IMR-90 (cell line): ENCODE measurements around the gene CENPP. TPM values are rescaled to one million over a fixed set of nuclear protein-coding genes. Genes with fewer than 3 reads are reported as not detected.

Source experiments
- ATAC-seq: fragments of 200-7000 bp; cut with Tn5 transposase; 2 replicates; pipeline ENCODE4 v1.9.1; 2020; ENCODE audit warnings: low read depth, mild to moderate bottlenecking, moderate library complexity
- BruUV-seq: library from RNA; stranded (reverse); fragments of 400-500 nt; replicated peaks from 2 replicates; lab custom pipeline; 2021; lab: Mats Ljungman, UMichigan
- CTCF ChIA-PET: fragments of 300-600 bp; formaldehyde crosslinking; extraction: SDS; loops from one replicate; lab custom pipeline; 2021; ENCODE audit warnings: antibody characterized with exemption; lab: Yijun Ruan, JAX
- POLR2A ChIA-PET: fragments of 300-600 bp; sonication (Branson Sonifier 250); formaldehyde crosslinking; loops from one replicate; lab custom pipeline; 2022; ENCODE audit warnings: antibody characterized with exemption; ENCODE audit not compliant: unreplicated experiment; lab: Charles Lee
- DNase-seq: peaks from one replicate; pipeline ENCODE4 v3.0.0; 2013
- H2AFZ ChIP-seq: replicated peaks from 2 replicates; pipeline ENCODE3; 2013; ENCODE audit warnings: low read length, mild to moderate bottlenecking; ENCODE audit not compliant: poor library complexity
- H2AK5ac ChIP-seq: 2 replicates; pipeline ENCODE4 v1.6.1; 2013; ENCODE audit warnings: low read depth, low read length, inconsistent platforms
- H2AK9ac ChIP-seq: replicated peaks from 2 replicates; pipeline ENCODE3; 2013; ENCODE audit warnings: mild to moderate bottlenecking, low read depth, low read length, moderate library complexity; ENCODE audit not compliant: poor library complexity
- H2BK120ac ChIP-seq: 2 replicates; pipeline ENCODE4 v1.6.1; 2013; ENCODE audit warnings: low read depth, low read length, inconsistent platforms
- H2BK15ac ChIP-seq: 3 replicates; pipeline ENCODE4 v1.6.1; 2013; ENCODE audit warnings: low read depth, low read length, inconsistent platforms
- H2BK20ac ChIP-seq: 2 replicates; pipeline ENCODE4 v1.6.1; 2013; ENCODE audit warnings: low read depth, mild to moderate bottlenecking, inconsistent platforms, low read length, moderate library complexity
- H2BK5ac ChIP-seq: 2 replicates; pipeline ENCODE4 v1.6.1; 2013; ENCODE audit warnings: mild to moderate bottlenecking, low read depth, low read length, inconsistent platforms; ENCODE audit not compliant: poor library complexity, severe bottlenecking
- H3K14ac ChIP-seq: replicated peaks from 2 replicates; pipeline ENCODE4 v1.6.1; 2013; ENCODE audit warnings: low read depth, low read length, inconsistent platforms
- H3K18ac ChIP-seq: 2 replicates; pipeline ENCODE4 v1.6.1; 2013; ENCODE audit warnings: low read depth, low read length, control low read depth
- H3K23ac ChIP-seq: 2 replicates; pipeline ENCODE4 v1.6.1; 2013; ENCODE audit warnings: low read depth, low read length, inconsistent platforms
- H3K27ac ChIP-seq: 2 replicates; pipeline ENCODE4 v1.5.1; 2013; ENCODE audit warnings: mild to moderate bottlenecking, control low read depth, low read length; ENCODE audit not compliant: insufficient read depth
- H3K27me3 ChIP-seq: 2 replicates; pipeline ENCODE4 v1.6.1; 2013; ENCODE audit warnings: low read length; ENCODE audit not compliant: control insufficient read depth, insufficient read depth
- H3K36me3 ChIP-seq: 2 replicates; pipeline ENCODE4 v1.6.1; 2013; ENCODE audit warnings: low read length, mixed read lengths; ENCODE audit not compliant: control insufficient read depth, insufficient read depth
- H3K4ac ChIP-seq: 2 replicates; pipeline ENCODE4 v1.6.1; 2013; ENCODE audit warnings: low read depth, low read length, inconsistent platforms
- H3K4me1 ChIP-seq: 2 replicates; pipeline ENCODE4 v1.6.1; 2013; ENCODE audit warnings: low read length, mixed read lengths; ENCODE audit not compliant: control insufficient read depth, insufficient read depth
- H3K4me2 ChIP-seq: 2 replicates; pipeline ENCODE4 v1.6.1; 2013; ENCODE audit warnings: low read depth, mild to moderate bottlenecking, control low read depth, low read length, moderate library complexity
- H3K4me3 ChIP-seq: 2 replicates; pipeline ENCODE4 v1.5.1; 2013; ENCODE audit warnings: low read depth, mild to moderate bottlenecking, control low read depth, low read length, moderate library complexity; ENCODE audit not compliant: insufficient read depth
- H3K56ac ChIP-seq: 2 replicates; pipeline ENCODE4 v1.6.1; 2013; ENCODE audit warnings: low read length, inconsistent platforms; ENCODE audit not compliant: insufficient read depth; ENCODE audit errors: extremely low read depth
- H3K79me1 ChIP-seq, 2 experiments: 2 replicates each; pipeline ENCODE4 v1.6.1; 2013; ENCODE audit warnings: low read length in 2 of 2, inconsistent platforms in 1 of 2, low read depth in 1 of 2
- H3K9ac ChIP-seq: 2 replicates; pipeline ENCODE4 v1.6.1; 2013; ENCODE audit warnings: low read depth, low read length, control low read depth
- H3K9me1 ChIP-seq: 2 replicates; pipeline ENCODE4 v1.6.1; 2013; ENCODE audit warnings: low read length, inconsistent platforms; ENCODE audit not compliant: insufficient read depth
- H3K9me3 ChIP-seq: 2 replicates; pipeline ENCODE4 v1.6.1; 2013; ENCODE audit warnings: low read length; ENCODE audit not compliant: control insufficient read depth, insufficient read depth
- H4K20me1 ChIP-seq: 2 replicates; pipeline ENCODE4 v1.6.1; 2013; ENCODE audit warnings: low read length, inconsistent platforms; ENCODE audit not compliant: insufficient read depth
- H4K5ac ChIP-seq: 2 replicates; pipeline ENCODE4 v1.6.1; 2013; ENCODE audit warnings: mild to moderate bottlenecking, low read depth, low read length, control low read depth
- H4K8ac ChIP-seq, 2 experiments: 2 replicates each; pipeline ENCODE4 v1.6.1; 2013; ENCODE audit warnings: low read depth in 2 of 2, low read length in 2 of 2, control low read depth in 1 of 2, inconsistent platforms in 1 of 2
- H4K91ac ChIP-seq: 2 replicates; pipeline ENCODE4 v1.6.1; 2013; ENCODE audit warnings: low read depth, low read length, inconsistent platforms; ENCODE audit not compliant: insufficient read depth
- BHLHE40 ChIP-seq: fragments of 150-350 bp; IDR thresholded peaks from 2 replicates; pipeline ENCODE4 v1.6.1; 2016; ENCODE audit warnings: mild to moderate bottlenecking, low read depth, low read length
- CEBPB ChIP-seq: IDR thresholded peaks from 2 replicates; pipeline ENCODE4 v1.6.1; 2012; ENCODE audit warnings: low read depth, low read length, improper control_type of control experiment
- CTCF ChIP-seq: conservative IDR thresholded peaks from 2 replicates; pipeline ENCODE4 v1.5.1; 2012; ENCODE audit warnings: mild to moderate bottlenecking, low read depth, low read length, improper control_type of control experiment
- ELK1 ChIP-seq: fragments of 150-350 bp; IDR thresholded peaks from 2 replicates; pipeline ENCODE4 v1.6.1; 2016; ENCODE audit warnings: low read depth, mild to moderate bottlenecking, low read length, moderate library complexity, borderline replicate concordance
- FOS ChIP-seq: fragments of 150-350 bp; IDR thresholded peaks from 2 replicates; pipeline ENCODE4 v1.6.1; 2016; ENCODE audit warnings: low read depth, low read length
- MAFK ChIP-seq: IDR thresholded peaks from 2 replicates; pipeline ENCODE4 v1.6.1; 2012; ENCODE audit warnings: low read depth, low read length, improper control_type of control experiment
- POLR2A ChIP-seq: IDR thresholded peaks from 2 replicates; pipeline ENCODE4 v1.6.1; 2012; ENCODE audit warnings: mild to moderate bottlenecking, low read depth, low read length
- RAD21 ChIP-seq: IDR thresholded peaks from 2 replicates; pipeline ENCODE4 v1.6.1; 2012; ENCODE audit warnings: low read length, improper control_type of control experiment
- RFX5 ChIP-seq: IDR thresholded peaks from 2 replicates; pipeline ENCODE4 v1.8.0; 2012; ENCODE audit warnings: low read depth, mild to moderate bottlenecking, low read length, moderate library complexity
- SMC3 ChIP-seq: fragments of 150-350 bp; IDR thresholded peaks from 2 replicates; pipeline ENCODE4 v1.6.1; 2016; ENCODE audit warnings: low read depth, mild to moderate bottlenecking, antibody characterized with exemption, low read length, moderate library complexity
- WGBS, 2 experiments: methylation state at CpG; one replicate each; pipeline versions ENCODE4 v1.1.5 to v1.1.7; 2013; ENCODE audit warnings: missing lambda C conversion rate in 2 of 2; ENCODE audit not compliant: insufficient read length in 1 of 2; ENCODE audit errors: extremely low coverage in 2 of 2; 5-methylcytosine and 5-hydroxymethylcytosine counted together
- dilution Hi-C: fragments of 300-500 bp; cut with HindIII; formaldehyde crosslinking; loops from one replicate; pipeline ENCODE4 v1.14.3; 2018; ENCODE audit warnings: low sequenced_read_pairs; ENCODE audit not compliant: unreplicated experiment
- in situ Hi-C: fragments of 300-500 bp; cut with MboI; formaldehyde crosslinking; loops from 3 replicates; pipeline ENCODE4 v1.14.3; 2019; ENCODE audit warnings: low sequenced_read_pairs, inconsistent platforms, mixed read lengths
- intact Hi-C: fragments of 100-400 bp; cut with micrococcal nuclease; formaldehyde crosslinking; loops from 2 replicates; pipeline ENCODE4 v1.10.0; 2022
- polyA plus RNA-seq, 3 experiments: library from polyadenylated mRNA; depleted of rRNA; stranded (reverse); fragments of >200 nt; gene quantifications; 2 replicates each; pipeline ENCODE4 v1.2.3, GENCODE V29; 2012; ENCODE audit warnings: low replicate concordance in 1 of 3
- total RNA-seq: library from RNA; depleted of rRNA; stranded (reverse); fragments of >200 nt; gene quantifications from 2 replicates; pipeline ENCODE4 v1.2.3, GENCODE V29; 2012

CENPP gene
- total and polyA plus RNA-seq, 2 of the 4 experiments (the other 2 are of a cell fraction) = 1.4 to 2.0 TPM

GRCh38 chr9:92655366-92655765, 329.6 kb downstream of the CENPP start:
- DNase-seq (no peak), ATAC-seq (no peak)
- intact Hi-C loops = no loop called here
- H2BK20ac ChIP-seq = no peak overlapping the region
- H3K79me1 ChIP-seq = peaks cover 21 to 63% of the 10 kb centered on the region in 2 experiments
- H3K23ac ChIP-seq = no peak overlapping the region
- dilution Hi-C loops = no loop called here
- no peak overlapping the region for H3K4ac ChIP-seq
- H2BK5ac ChIP-seq = no peak overlapping the region
- no peak overlapping the region for H2AK9ac ChIP-seq
- WGBS, 2 experiments = 100% methylated on average over 2 of the region's 7 CpGs; no CpG with 5 or more reads in 1 of the 2 experiments
- no peak overlapping the region for H2AK5ac ChIP-seq
- H4K8ac ChIP-seq = no peak overlapping the region
- H2AFZ ChIP-seq = no peak overlapping the region
- no peak overlapping the region for H3K27ac ChIP-seq
- ChIA-PET CTCF (no interaction called here), POLR2A (no interaction called here)
- H3K14ac ChIP-seq = no peak overlapping the region
- H4K20me1 ChIP-seq = peaks cover 32% of the 10 kb centered on the region
- H2BK15ac ChIP-seq = no peak overlapping the region
- no peak overlapping the region for H3K4me3 ChIP-seq
- peaks cover 44% of the 10 kb centered on the region for H3K36me3 ChIP-seq
- H3K9me1 ChIP-seq = peaks cover 21% of the 10 kb centered on the region
- no TSS peak for BruUV-seq
- H3K27me3 ChIP-seq = no peaks in the 10 kb centered on the region
- no peaks in the 10 kb centered on the region for H3K9me3 ChIP-seq
- peaks cover 2% of the 10 kb centered on the region; the same call in 1 of the 2 replicates for H3K4me1 ChIP-seq
- H2BK120ac ChIP-seq = no peak overlapping the region
- H3K56ac ChIP-seq = no peak overlapping the region
- no peak overlapping the region for H3K18ac ChIP-seq
- H3K9ac ChIP-seq = no peak overlapping the region
- TF ChIP-seq SMC3 = no peak
- no peak for TF ChIP-seq CEBPB
- no peak for TF ChIP-seq RFX5
- TF ChIP-seq BHLHE40 = no peak
- TF ChIP-seq CTCF = no peak
- no peak for TF ChIP-seq ELK1
- TF ChIP-seq MAFK = no peak
- TF ChIP-seq RAD21 = no peak
- TF ChIP-seq POLR2A = no peak
- no peak for TF ChIP-seq FOS
- no peak overlapping the region for H3K4me2 ChIP-seq
- H4K5ac ChIP-seq = no peak overlapping the region
- H4K91ac ChIP-seq = no peak overlapping the region
- in situ Hi-C loops = no loop called here
